GM21619 (cell line): ENCODE data around the gene NKX6-2.
"Not testable (repeated sequence)": the region's sequence is repeated elsewhere in the genome, so short reads cannot be mapped to it uniquely, and the experiment has no call there.

Experiments used
- ATAC-seq: cut with Tn5 transposase; IDR thresholded peaks from one replicate; pipeline ENCODE4 v1.9.1; 2021; ENCODE audit not compliant: unreplicated experiment

Gene NKX6-2

DNA sequence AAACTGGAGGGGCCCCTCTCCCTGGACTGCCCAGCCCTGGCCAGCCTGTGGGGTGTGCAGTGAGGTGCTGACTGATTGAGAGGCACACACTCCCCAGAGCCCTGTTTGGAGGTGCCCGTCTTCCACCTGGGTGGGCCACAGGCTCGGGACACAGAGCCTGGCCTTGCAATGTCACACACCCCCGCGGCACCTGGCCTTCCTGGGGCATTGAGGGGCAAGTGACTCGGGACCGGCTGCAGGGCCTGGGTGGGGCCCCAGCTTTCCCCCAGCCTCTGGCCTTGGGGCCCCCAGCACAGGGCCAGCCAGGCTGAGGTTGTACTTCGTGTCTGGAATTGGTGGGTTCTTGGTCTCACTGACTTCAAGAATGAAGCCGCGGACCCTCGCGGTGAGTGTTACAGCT is 13.9 kb upstream of the NKX6-2 start:
- no peak for ATAC-seq

DNA sequence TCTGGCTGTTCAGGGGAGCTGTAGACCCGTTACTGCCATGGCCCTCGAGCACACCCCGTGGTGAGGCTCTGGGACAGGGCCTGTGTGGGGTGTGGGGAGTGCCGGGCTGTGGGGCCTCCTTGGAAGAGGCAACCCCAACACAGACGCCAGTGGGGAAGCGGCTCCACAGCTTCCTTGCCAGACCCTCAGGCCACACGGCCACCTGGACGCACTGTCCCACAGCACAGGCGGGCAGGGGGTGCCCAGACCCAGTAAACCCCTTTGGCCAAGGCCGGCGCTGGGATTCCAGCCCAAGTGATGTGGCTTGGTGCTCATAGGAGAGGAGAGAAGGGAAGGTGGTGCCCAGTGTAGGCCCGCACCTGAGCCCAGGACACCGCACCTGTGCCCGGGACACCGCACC is 12.9 kb upstream of the NKX6-2 start:
- ATAC-seq = no peak

DNA sequence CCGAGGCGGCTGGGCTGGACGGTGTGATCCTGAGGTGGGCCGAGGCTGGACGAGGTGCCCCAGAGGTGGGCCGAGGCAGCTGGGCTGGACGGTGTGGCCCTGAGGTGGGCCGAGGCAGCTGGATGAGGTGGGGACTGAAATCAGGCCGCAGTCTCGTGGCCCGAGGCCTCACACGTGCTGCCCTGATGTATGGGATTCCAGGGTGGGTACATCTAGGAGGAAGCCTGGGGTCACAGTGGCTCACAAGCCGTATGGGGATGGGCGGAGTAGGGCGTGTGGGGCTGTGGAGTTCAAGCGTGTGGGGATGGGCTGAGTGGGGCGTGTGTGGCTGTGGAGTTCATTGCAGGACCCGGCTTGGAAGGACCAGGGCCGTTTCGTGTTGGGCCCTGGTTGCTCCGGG is 12.5 kb upstream of the NKX6-2 start:
- ATAC-seq = no peak

DNA sequence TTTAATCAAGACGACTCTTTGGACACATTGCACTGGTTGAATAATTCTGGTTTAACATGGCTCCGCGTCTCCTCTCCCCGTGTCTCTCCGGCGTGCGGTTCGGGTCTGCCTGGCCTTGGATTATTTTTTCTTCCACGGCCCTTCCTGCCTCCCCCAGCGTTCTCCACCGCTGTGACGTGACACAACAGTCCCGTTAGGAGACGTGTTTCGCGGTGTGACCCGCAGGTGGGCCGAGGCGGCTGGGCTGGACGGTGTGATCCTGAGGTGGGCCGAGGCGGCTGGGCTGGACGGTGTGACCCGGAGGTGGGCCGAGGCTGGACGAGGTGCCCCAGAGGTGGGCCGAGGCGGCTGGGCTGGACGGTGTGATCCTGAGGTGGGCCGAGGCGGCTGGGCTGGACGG is 12.0 kb upstream of the NKX6-2 start:
- ATAC-seq = not testable (repeated sequence)

DNA sequence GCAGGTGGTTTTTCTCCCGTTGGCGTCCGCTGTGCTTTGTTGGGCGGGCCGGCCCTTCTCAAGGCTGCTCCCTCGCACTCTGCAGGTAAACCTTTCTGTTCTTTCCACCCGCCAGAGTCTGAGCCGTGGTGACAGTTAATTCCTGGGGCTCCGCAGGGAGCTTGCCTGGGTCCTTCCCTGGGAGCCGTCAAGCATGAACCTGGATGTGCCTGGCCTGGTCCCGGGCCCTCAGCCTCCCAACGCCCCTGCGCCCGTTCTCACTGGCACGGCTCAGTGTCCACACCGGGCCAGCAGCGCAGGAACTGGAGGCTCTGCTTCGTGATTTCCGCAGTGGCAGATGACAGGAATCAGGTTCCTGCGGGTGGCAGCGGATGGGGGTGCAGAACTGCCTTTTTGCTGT is 10.9 kb upstream of the NKX6-2 start:
- ATAC-seq = no peak

DNA sequence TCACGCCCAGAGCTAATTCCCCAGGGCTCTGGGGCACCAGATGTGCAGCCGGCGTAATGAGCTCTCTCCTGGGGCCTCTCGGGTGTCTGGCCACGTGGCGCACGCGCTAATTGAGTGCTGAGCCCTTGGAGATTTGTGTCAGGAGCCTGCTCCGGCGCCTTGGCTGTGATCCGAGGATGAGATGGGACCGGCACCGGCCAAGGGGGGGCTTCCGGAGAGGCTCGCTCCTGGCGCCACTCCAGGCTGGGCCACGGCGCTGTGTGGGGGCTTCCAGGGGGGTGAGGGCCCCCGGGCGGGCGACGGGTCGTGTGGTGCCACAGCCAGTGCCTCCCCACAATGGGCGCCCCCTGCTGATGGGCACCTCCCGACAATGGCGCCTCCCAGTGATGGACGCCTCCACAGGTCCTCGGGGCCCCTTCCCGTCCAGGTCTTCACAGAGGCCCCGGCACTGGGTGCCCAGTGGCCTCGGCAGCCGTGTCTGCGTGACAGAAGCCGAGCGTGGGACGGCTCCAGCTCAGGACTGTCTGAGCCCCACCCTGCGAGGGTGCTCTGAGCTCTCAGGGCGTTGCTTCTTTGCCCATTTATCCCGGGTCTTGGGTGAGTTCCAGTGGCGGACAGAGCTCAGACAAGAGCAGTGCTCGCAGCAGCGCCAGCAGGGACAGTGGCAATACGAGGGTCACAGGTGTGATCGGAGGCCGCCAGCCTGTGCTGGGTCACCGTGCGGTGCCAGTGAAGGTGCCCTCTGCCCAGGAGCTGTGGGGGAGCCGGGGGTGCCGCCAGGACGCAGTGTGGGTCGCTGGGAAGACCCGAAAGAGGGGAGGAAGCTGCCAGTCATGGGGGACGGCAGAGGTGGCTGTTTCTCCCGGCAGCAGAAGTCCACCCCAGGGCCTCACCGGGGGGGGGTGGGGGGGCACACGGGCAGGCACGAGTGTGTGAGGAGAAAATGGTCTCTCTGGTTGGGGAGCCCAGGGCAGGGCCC is 8.2 kb upstream of the NKX6-2 start:
- no peak for ATAC-seq

DNA sequence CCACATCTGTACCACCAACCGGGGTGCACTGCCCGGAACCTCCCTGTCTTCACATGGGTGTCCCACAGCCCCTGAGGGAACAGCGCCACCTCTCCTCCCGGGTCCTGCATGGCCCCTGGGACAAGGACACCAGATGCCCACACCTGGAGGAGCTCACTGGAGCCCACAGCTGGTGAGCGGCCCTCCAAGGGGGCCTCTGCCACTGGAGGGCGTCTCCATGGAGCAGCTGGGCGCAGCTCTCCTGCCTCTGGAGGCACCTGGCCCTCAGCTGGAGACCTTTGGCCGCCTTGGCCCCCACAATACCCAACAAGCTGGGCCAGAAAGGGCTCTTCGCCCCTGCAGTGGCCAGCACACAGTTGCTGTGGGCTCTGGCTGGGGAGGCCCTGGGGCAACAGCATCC is 7.3 kb upstream of the NKX6-2 start:
- ATAC-seq = no peak

DNA sequence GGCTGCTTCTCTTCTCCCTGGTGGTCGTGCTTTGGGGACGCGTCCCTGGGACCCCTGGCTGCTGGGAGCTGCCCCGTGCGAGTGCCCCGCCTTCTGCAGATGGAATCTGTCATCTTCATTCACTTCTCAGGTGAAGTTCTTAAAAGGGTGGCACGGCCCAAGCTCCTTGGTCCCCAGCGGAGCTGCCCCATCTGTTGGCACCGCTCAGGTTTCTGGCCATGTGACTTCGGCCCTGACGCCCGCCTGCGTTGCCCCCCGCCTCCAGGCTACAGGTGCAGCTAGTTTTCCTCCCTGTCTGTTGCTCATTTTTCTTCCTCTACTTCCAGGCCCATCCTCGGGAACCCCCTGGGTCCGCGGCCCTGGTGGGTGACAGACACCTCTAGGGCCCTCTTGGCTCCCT is 6.8 kb upstream of the NKX6-2 start:
- no peak for ATAC-seq

DNA sequence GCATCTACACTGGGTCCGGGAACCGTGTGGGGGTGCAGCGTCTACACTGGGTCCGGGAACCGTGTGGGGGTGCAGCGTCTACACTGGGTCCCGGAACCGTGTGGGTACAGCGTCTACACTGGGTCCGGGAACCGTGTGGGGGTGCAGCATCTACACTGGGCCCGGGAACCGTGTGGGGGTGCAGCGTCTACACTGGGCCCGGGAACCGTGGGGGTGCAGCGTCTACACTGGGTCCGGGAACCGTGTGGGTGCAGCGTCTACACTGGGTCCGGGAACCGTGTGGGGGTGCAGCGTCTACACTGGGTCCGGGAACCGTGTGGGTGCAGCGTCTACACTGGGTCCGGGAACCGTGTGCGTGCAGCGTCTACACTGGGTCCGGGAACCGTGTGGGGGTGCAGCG is 6.2 kb upstream of the NKX6-2 start:
- ATAC-seq = not testable (repeated sequence)

DNA sequence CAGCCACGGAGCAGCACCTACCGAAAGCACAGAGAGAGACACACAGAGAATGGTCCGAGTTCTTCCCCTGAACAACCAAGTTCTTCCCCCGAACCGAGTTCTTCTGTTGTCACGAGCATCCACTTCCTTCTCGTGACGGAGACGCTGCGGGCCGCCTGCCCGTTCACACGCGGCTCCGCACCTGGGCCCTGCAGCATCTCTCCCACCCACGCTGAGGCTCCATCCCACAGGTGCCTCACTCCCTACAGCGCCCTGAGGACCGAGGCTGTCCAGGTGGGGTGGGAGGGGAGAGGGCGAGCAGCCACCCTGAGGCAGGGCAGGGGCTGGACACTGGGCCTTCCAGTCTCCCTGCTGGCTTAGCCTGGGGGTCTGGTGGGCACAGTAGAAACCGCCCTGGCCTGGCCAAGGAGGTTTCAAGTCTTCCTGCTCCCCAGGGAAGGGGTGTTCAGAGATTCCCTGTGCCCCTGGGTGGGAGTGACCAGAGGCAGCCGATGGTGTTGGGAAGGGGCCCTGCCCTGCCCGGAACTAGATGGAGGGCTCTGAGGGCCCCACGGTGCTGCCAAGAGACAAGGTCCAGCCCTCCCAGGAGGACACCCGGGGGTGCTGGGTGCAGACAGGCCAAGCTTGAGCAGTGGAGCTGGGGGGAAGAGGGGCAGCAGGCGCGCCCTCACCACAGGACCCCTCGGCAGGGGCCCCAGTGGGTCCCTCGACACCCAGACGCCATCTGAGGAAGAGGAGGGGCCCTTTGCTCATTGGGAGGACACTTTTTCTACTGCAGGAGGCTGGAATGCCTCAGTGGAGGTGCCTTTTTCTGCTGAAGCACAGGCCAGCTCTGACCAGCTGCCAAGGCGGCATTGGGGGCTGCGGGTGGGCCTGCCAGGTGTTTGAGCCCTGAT is 5.2 kb upstream of the NKX6-2 start:
- no peak for ATAC-seq

DNA sequence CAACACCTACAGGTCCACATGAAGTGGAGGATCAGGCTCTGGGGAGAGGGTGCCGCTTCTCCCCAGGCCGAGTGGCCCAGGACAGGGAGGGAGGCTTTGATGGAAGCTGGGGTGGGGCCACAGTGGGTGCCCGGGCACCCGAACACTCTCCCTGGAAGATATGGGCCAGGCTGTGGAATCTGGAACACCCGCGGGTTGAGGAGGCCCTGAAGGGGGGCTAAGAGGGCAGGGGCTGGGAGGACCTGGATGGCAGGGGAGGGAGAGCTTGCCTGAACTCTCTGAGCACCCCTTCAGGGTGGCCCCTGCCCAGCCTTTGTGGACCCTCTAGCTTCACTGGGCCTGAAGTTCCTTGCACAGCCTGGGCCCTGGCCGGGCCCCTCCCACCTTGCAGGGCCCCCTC is 4.5 kb upstream of the NKX6-2 start:
- no peak for ATAC-seq

DNA sequence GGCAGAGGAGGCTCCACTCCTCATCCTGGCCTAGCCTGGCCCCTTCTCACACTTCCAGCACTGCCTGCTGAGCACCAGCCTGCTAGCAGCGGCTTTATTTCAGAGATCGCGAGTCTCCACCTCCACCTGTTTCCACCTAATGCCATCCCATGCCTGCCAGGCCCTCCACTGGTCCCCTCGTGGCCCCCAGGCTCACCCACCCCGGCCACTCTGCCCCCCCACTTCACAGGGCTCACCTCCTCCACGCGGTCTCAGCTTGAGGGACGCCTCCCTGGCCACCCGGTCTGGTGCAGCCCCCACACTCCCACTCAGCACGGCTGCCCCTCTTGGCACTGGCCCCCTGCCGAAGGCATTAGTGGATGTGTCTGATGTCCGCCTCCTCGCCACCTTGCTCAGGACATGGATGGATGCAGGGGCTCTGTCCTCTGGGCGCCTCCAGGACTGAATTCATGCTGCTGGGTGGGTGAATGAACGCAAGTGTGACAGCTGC is 3.8 kb upstream of the NKX6-2 start:
- no peak for ATAC-seq

DNA sequence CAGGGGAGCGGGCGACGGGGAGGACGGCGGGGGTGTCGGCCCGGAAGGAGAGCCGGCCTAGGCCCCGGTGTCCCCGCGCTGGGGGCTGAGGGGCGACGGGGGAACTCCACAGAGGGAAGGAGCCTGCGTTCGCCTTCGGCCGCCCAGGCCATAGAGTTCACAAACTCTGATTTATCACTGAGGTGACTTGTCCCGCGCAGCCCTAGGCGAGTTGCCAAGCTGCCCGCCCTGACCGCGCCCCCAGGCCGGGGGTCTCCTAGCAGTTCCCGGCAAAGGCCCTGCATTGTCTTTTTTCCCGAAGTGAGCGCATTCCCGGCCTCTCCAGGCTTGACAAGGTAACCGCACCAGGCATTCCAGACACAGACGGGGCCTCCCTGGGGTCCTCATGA is 2.9 kb upstream of the NKX6-2 start:
- no peak for ATAC-seq

DNA sequence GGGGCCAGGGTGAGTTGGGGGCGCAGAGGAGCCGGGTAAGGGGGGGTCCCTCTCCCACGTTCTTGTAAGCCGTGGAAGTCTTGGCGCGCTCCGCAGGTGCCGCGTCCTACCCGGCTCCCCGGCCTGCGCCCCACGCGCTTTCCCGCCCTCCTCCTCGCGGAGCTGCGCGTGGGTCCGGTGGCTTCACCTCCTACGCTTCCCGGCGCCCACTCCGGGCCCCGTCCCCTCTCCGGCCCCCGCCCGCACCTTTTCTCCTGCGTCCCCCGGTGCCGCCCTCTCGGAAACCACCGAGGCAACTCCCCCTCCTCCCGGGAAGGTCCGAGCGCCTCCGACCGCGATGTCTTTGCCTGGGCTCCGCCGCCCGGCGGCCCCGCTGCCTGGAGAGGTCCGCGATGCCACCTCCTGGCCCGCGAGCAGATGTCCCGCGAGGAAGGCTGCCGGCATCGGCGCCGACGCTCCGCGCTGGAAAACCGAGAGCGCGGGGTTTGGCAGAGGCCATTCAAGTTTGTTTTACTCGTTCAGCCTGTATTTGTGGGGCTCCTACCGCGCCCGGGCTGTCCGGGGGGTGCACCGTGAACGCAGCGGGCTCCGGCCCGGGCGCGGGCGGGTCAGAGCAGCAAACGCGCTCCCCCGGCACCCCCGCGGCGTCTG is 2.4 kb upstream of the NKX6-2 start:
- no peak for ATAC-seq

DNA sequence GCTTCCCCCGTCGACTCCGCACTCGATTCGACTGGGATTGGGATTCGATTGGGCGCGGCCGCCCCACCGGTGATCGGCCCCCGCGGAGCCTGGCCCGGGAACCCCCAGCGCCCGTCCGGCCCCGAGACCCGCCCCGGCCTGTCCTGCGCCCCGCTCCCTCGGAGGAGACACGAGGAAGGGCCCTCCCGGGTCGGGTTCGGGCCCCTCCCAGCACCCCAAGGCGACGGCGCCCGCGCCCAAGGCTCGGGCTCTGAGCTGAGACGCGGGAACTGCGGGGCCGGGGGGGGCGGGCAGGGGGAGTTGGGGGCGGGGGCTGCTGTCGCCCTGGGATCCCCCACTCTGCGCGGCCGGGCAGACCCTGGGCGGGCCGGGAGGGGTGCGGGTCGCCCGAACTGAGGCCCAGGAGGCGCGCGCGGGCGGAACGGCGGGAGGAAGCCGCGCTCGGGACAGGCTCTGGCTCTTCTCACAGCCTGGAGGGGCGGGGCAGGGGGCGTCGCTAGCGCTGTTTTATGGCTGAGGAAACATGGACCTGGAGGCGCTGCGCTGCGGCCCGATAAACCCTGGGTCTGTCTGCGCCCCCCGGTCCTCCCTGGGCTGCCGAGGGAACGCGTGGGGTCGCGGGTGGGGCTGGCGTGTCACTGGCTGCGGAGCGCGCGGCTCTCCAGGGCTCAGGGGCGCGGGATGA is 1.7 kb upstream of the NKX6-2 start:
- ATAC-seq = no peak

DNA sequence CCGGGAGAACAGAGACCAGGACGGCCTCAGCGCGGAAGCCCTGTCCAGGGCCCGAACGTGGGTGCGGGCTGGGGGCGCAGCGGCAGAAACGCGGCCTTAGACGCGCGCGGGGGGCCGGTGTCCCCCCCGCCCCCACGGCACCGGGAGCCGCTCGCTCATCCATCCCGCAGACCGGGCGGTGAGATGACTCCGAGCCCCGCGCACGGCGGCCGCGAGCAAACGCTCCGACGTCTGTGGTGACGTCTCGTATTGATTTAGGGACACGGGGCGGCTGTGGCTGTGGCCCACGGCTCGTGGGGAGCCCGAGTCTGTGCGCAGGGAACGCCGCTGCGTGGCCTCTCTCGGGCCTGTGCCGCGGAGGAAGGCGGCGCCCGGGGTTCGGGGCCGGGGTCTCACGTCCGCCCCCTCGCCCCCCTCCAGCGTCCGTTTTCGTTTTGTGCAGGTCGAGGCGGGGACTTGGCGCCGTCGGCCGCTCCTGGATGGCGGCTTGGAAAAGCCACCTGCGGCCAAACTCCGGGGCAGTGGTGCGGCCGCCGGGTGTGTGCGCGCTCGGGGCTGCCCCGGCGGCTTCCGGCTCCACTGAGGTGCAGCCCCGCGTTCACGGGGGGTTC is 1.0 kb upstream of the NKX6-2 start:
- ATAC-seq = no peak

DNA sequence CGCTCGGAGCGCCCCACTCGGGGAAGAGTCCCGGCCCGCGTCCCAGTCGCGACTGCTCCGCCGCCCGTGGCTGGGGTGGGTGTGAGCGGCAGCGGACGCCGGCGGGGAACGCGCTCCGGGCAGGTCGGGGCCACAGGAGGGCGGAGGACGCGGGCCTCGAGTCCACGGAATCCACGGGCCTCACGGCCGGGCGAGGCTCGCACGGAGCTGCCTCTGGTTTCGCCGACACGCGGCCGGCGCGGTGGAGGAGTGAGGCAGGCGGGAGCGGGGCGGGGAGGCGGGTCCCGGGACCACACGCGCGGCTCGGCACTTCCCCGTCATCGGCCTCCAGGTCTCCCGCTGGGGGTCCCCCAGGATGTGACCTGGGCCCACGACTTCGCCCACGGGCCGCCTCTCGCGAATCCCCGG is 533 bp upstream of the NKX6-2 start:
- no peak for ATAC-seq

DNA sequence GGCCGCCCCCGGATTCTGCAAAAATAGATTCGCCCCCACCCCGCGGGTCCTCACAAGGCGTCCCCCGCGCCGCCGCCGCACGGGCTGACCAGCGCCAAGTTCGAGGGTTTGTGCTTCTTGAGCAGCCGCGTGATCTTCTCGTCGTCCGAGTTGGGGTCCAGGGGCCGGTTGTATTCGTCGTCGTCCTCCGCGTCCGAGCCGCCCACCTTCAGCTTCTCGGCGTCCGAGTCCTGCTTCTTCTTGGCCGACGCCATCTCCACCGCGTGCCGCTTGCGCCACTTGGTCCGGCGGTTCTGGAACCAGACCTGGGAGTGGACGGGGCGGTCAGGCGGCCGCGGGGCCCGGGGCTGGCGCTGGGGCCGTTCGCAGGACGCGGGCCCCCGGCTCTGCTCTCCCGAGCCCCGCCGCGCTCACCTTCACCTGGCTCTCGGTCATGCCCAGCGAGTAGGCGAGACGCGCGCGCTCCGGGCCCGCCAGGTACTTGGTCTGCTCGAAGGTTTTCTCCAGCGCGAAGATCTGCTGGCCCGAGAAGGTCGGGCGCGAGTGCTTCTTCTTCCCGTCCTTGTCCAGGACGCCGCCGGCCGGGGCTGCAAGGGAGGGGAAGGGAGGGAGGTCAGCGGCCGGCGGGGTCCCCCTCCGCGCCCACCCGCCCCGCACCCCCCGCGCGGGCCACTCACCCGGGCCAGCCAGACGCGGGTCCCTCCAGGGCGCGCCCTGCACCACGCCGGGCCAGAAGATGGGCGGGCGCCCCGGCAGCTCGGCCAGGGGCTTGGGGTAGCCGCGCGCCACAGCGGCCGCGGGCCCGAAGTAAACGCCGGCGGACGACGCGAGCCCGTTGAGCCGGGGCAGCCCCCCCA is 853 bp downstream of the NKX6-2 start:
- no peak for ATAC-seq
